K562 (cell line): ENCODE results near the gene ABHD5. TPM values are rescaled to one million over a fixed set of nuclear protein-coding genes. Genes with fewer than 3 reads are reported as not detected.
A peak's percentile ranks its signal among the peaks of the same experiment; 100 is the strongest.

Source experiments
- BCLAF1 ChIP-seq, 2 experiments: fragments of 450-650 bp in 1 of 2; IDR thresholded peaks; 2 replicates each; pipeline ENCODE4 v1.6.1; 2011 to 2017; ENCODE audit warnings: low read depth in 2 of 2, antibody characterized with exemption in 1 of 2, borderline replicate concordance in 1 of 2, low read length in 1 of 2, mild to moderate bottlenecking in 1 of 2, mixed read lengths in 1 of 2; ENCODE audit not compliant: control insufficient read depth in 1 of 2
- CBFA2T2 ChIP-seq: fragments of 450-650 bp; conservative IDR thresholded peaks from 2 replicates; pipeline ENCODE4 v1.6.1; 2017; ENCODE audit warnings: mild to moderate bottlenecking
- CBX3 ChIP-seq, 2 experiments: IDR thresholded peaks; 1 replicate in 1 of 2; 2 replicates in 1 of 2; pipeline ENCODE4 v1.6.1; 2012; ENCODE audit warnings: inconsistent platforms in 2 of 2, low read length in 2 of 2, borderline replicate concordance in 1 of 2, control low read depth in 1 of 2
- DIDO1 ChIP-seq: fragments of 450-650 bp; IDR thresholded peaks from 2 replicates; pipeline ENCODE4 v1.6.1; 2016; ENCODE audit warnings: low read depth, missing biosample characterization, missing genetic modification characterization
- ETS2 ChIP-seq: IDR thresholded peaks from 2 replicates; pipeline ENCODE4 v1.6.1; 2016; ENCODE audit warnings: borderline replicate concordance, missing genetic modification characterization, mild to moderate bottlenecking, moderate library complexity, missing compliant biosample characterization; ENCODE audit not compliant: poor library complexity, severe bottlenecking
- HDAC3 ChIP-seq: fragments of 450-650 bp; IDR thresholded peaks from 2 replicates; pipeline ENCODE4 v1.6.1; 2018; ENCODE audit warnings: borderline replicate concordance, mild to moderate bottlenecking, moderate library complexity; ENCODE audit not compliant: partially characterized antibody
- MECOM ChIP-seq: fragments of 250-450 bp; sonication (Bioruptor Pico); IDR thresholded peaks from 2 replicates; pipeline ENCODE4 v1.8.0; 2022; ENCODE audit warnings: inconsistent platforms
- NCOA1 ChIP-seq: fragments of 450-650 bp; IDR thresholded peaks from 2 replicates; pipeline ENCODE4 v1.6.1; 2016; ENCODE audit warnings: low read depth
- NEUROD1 ChIP-seq: fragments of 150-350 bp; IDR thresholded peaks from 2 replicates; pipeline ENCODE4 v1.6.1; 2014; ENCODE audit warnings: borderline replicate concordance, low read length, low read depth; ENCODE audit not compliant: partially characterized antibody
- NFE2L1 ChIP-seq: fragments of 450-650 bp; IDR thresholded peaks from 2 replicates; pipeline ENCODE4 v1.6.1; 2016; ENCODE audit warnings: missing genetic modification characterization, low read depth, mild to moderate bottlenecking, missing compliant biosample characterization, moderate library complexity, borderline replicate concordance
- PHB2 ChIP-seq: fragments of 450-650 bp; IDR thresholded peaks from 2 replicates; pipeline ENCODE4 v1.6.1; 2017; ENCODE audit warnings: low read depth
- PREB ChIP-seq: sonication (generic); formaldehyde crosslinking; IDR thresholded peaks from 2 replicates; pipeline ENCODE4 v1.8.1; 2023; ENCODE audit warnings: mild to moderate bottlenecking, missing genetic modification reagents
- PTTG1 ChIP-seq: fragments of 450-650 bp; IDR thresholded peaks from 2 replicates; pipeline ENCODE4 v1.6.1; 2016; ENCODE audit warnings: low read depth, mild to moderate bottlenecking, missing genetic modification characterization, missing compliant biosample characterization
- RBM17 ChIP-seq: fragments of 200-400 bp; formaldehyde crosslinking; IDR thresholded peaks from 2 replicates; pipeline ENCODE4 v1.6.1; 2017; ENCODE audit warnings: low read depth, mild to moderate bottlenecking, low read length, borderline replicate concordance
- SRSF3 ChIP-seq: fragments of 200-400 bp; formaldehyde crosslinking; IDR thresholded peaks from 2 replicates; pipeline ENCODE4 v1.6.1; 2016; ENCODE audit warnings: mild to moderate bottlenecking, low read length, moderate library complexity; ENCODE audit not compliant: insufficient read depth
- TEAD4 ChIP-seq, 2 experiments: sonication (generic) in 1 of 2; formaldehyde crosslinking in 1 of 2; IDR thresholded peaks; 2 replicates each; pipeline versions ENCODE4 v1.6.1 to v1.8.0; 2012 to 2022; ENCODE audit warnings: borderline replicate concordance in 1 of 2, inconsistent platforms in 1 of 2, low read length in 1 of 2, mild to moderate bottlenecking in 1 of 2, missing genetic modification reagents in 1 of 2
- ZBTB33 ChIP-seq: sonication (generic); formaldehyde crosslinking; IDR thresholded peaks from 2 replicates; pipeline ENCODE4 v1.8.1; 2023; ENCODE audit warnings: mild to moderate bottlenecking, missing genetic modification reagents
- ZNF140 ChIP-seq: fragments of 250-450 bp; sonication (Bioruptor Pico); IDR thresholded peaks from 2 replicates; pipeline ENCODE4 v1.8.0; 2021; ENCODE audit warnings: moderate library complexity, mild to moderate bottlenecking, inconsistent platforms
- ZNF75A ChIP-seq: fragments of 450-650 bp; formaldehyde crosslinking; IDR thresholded peaks from 2 replicates; pipeline ENCODE4 v1.4.0; 2020; ENCODE audit warnings: mild to moderate bottlenecking
- polyA plus RNA-seq, 8 experiments: library from polyadenylated mRNA; depleted of rRNA in 4 of 8; stranded (reverse) in 5 of 8; unstranded in 3 of 8; fragments of >200 nt; fragmentation: Nextera tagmentation in 2 of 8; fragmentation: Illumina TruSeq in 1 of 8; extraction: Ambion mirVana in 2 of 8; extraction: Trizol in 1 of 8; gene quantifications; 2 replicates each; pipeline versions ENCODE4 v1.2.1 to v1.2.3, GENCODE V29; 2011 to 2014; ENCODE audit warnings: inconsistent platforms in 1 of 8, missing spikeins in 1 of 8
- total RNA-seq, 7 experiments: library from RNA; depleted of rRNA in 6 of 7; stranded (reverse); fragments of >200 nt in 6 of 7; fragmentation: Illumina TruSeq in 2 of 7; extraction: Trizol in 2 of 7; gene quantifications; 2 replicates each; pipeline versions ENCODE4 v1.2.1 to v1.2.3, GENCODE V29; 2011 to 2021; ENCODE audit warnings: low replicate concordance in 1 of 7

Gene ABHD5
- total and polyA plus RNA-seq, 9 of the 15 experiments (the other 6 are each of a cell fraction or from before 2014, with no cell fraction given) = 27.8 to 61.7 (median 39.9) TPM

- TF ChIP-seq PHB2 (peak; percentile 38; the same call in 1 of the 2 replicates), ETS2 (tag) (no peak), TEAD4 (IDR thresholded peaks at IDR 0.05; ENCODE audit: low read length) (peak; percentile 94), TEAD4 (CRISPR knock-in tag; IDR thresholded peaks at IDR 0.05; ENCODE audit: borderline replicate concordance) (no peak), DIDO1 (tag) (no peak), CBX3 (IDR thresholded peaks at IDR 0.05; ENCODE audit: borderline replicate concordance in 1 of 2, low read length in 2 of 2) (peak in 1 of 2 experiments; percentile 75; a peak in 2 of 3 replicates), ZNF75A (CRISPR knock-in tag) (0 out of 2 replicates have a peak, but pooled peaks have one; percentile 42), PTTG1 (tag) (0 out of 2 replicates have a peak, but pooled peaks have one; percentile 53), SRSF3 (no peak), ZBTB33 (0 out of 2 replicates have a peak, but pooled peaks have one; percentile 21), NFE2L1 (tag) (no peak; the same call in 1 of the 2 replicates), BCLAF1 (IDR thresholded peaks at IDR 0.05; ENCODE audit: borderline replicate concordance in 1 of 2, control insufficient read depth in 1 of 2, low read depth in 2 of 2, low read length in 1 of 2) (0 out of 4 replicates have a peak, but pooled peaks of 1 of the 2 experiments have one; percentile 17), PREB (no peak), CBFA2T2 (peak; percentile 85), RBM17 (no peak), MECOM (CRISPR knock-in tag) (peak; percentile 62), ZNF140 (no peak), NEUROD1 (peak; percentile 45), HDAC3 (peak; percentile 66), NCOA1 (peak; percentile 12; the same call in 1 of the 2 replicates)
Measured at GRCh38 chr3:43670635-43671522, 19.9 kb upstream of the ABHD5 start (continued).
